Right atrium auricular region (tissue), 2 donors: ENCODE measurements around the gene NAB1. TPM values are rescaled to one million over a fixed set of nuclear protein-coding genes. Genes with fewer than 3 reads are reported as not detected.

Experiments
- DNase-seq: peaks from one replicate; pipeline ENCODE4 v3.0.0-alpha.2; 2019; ENCODE audit warnings: low spot score
- H3K27ac ChIP-seq, 2 donors: fragments of 200-600 bp; sonication (generic); 1 replicate in 1 of 2; 2 replicates in 1 of 2; pipeline ENCODE4 v1.5.1; 2016 to 2019
- H3K27me3 ChIP-seq, 2 donors: fragments of 200-600 bp; sonication (generic); one replicate each; pipeline versions ENCODE4 v1.5.1 to v1.6.0; 2017 to 2019
- H3K36me3 ChIP-seq: fragments of 200-600 bp; sonication (generic); one replicate; pipeline ENCODE4 v1.5.1; 2016
- H3K4me1 ChIP-seq, 2 donors: fragments of 200-600 bp; sonication (generic); one replicate each; pipeline versions ENCODE4 v1.5.1 to v1.6.0; 2017 to 2019
- H3K4me3 ChIP-seq, 2 donors: fragments of 200-600 bp; sonication (generic); 1 replicate in 1 of 2; 2 replicates in 1 of 2; pipeline ENCODE4 v1.5.1; 2017 to 2019; ENCODE audit warnings: mild to moderate bottlenecking in 1 of 2, moderate library complexity in 1 of 2
- H3K9me3 ChIP-seq, 2 donors: fragments of 200-600 bp; sonication (generic); one replicate each; pipeline ENCODE4 v1.5.1; 2019
- total RNA-seq, 2 donors: library from RNA; depleted of rRNA; stranded (reverse); fragments of >200 nt; gene quantifications; one replicate each; pipeline ENCODE4 v1.1.0, GENCODE V29; 2016
- TF ChIP-seq, protein P1 (sequence below), 2 donors: fragments of 200-600 bp; sonication (generic); IDR thresholded peaks; one replicate each; pipeline ENCODE4 v1.5.1; 2019; ENCODE audit warnings: antibody characterized with exemption in 2 of 2

Gene NAB1
- total RNA-seq, 2 donors from 2014 or later: 37.0 to 64.4 TPM

DNA sequence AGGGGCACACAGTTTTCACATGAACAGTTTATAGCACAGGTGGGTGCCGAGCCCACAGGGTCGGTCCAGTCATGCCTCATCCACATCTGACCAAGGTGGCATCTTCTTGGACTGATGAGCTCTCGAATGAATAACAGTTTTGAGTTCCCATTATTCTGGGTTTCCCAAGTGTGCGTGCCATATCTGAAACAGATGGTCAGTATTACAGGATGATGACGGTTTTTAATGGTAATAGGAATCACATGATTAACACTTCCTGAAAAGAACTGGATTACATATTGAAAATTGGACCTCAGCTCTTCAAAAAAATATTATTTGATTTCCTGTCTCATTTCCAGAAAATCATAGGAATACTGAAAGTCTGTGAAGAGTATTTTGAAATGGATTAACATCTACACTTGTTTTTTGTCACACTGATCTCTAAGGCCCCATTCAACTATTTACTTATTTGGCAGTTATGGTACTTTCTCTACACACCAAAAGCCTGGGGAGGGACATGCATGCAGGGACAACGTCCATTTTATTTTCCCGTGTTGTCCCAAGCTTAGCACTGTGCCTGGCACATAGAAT lies 22.2 kb upstream of the NAB1 start:
- TF ChIP-seq, protein P1, sequence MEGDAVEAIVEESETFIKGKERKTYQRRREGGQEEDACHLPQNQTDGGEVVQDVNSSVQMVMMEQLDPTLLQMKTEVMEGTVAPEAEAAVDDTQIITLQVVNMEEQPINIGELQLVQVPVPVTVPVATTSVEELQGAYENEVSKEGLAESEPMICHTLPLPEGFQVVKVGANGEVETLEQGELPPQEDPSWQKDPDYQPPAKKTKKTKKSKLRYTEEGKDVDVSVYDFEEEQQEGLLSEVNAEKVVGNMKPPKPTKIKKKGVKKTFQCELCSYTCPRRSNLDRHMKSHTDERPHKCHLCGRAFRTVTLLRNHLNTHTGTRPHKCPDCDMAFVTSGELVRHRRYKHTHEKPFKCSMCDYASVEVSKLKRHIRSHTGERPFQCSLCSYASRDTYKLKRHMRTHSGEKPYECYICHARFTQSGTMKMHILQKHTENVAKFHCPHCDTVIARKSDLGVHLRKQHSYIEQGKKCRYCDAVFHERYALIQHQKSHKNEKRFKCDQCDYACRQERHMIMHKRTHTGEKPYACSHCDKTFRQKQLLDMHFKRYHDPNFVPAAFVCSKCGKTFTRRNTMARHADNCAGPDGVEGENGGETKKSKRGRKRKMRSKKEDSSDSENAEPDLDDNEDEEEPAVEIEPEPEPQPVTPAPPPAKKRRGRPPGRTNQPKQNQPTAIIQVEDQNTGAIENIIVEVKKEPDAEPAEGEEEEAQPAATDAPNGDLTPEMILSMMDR (IDR thresholded peaks at IDR 0.05): no peak
- no peaks in the 10 kb centered on the region for H3K9me3 ChIP-seq
- H3K27me3 ChIP-seq: no peaks in the 10 kb centered on the region
- H3K4me3 ChIP-seq: no peak overlapping the region
- H3K36me3 ChIP-seq: no peaks in the 10 kb centered on the region
- no peak for DNase-seq
- peak overlapping the region; percentile 6 to 78 for H3K27ac ChIP-seq
- H3K4me1 ChIP-seq: peaks cover 0 to 11% of the 10 kb centered on the region in 2 donors

DNA sequence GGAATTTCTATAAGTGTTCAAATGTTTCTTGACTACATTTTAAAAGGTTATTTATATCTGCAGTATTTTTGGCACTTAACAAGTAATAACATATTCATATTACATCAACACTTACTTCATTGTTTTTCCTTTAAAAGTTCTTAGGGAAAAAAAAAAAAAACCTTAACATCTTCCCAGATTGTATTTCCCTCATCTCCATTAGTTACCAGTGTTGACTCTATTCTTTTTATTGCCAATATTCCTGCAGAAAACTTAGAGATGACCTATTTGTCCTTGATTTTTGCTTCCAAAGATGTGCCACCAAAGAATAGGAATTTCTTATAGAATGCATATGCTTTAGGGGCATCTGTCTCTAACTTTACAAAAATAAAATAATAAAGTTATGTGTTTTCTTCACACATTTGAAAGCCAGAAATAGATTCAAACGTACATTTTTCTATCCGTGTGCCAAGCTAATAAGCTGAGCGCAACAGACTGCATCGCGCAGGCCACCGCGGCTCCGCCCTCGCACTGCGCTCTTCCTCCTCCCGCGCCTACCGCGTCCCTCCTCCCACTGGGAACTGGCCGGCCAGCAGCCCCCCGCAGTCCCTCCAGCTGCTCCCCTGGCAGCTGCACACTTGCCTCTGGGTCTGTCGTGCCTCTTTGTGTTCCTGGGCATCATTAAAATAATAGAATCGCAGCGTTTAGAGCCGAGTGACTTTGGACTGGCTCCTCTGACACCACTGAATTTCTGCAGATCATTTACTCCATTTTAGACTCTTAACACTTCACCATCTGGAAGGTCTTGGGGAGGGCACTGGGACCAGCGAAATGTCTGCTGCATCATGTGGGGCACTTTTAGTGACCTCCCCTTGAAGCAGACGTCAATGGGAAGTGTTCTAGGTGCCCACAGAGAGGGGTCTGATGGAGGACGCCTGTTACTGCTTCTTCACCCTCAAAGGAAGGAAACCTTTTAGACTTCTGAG lies 21.2 kb upstream of the NAB1 start:
- no peaks in the 10 kb centered on the region for H3K36me3 ChIP-seq
- DNase-seq: no peak

DNA sequence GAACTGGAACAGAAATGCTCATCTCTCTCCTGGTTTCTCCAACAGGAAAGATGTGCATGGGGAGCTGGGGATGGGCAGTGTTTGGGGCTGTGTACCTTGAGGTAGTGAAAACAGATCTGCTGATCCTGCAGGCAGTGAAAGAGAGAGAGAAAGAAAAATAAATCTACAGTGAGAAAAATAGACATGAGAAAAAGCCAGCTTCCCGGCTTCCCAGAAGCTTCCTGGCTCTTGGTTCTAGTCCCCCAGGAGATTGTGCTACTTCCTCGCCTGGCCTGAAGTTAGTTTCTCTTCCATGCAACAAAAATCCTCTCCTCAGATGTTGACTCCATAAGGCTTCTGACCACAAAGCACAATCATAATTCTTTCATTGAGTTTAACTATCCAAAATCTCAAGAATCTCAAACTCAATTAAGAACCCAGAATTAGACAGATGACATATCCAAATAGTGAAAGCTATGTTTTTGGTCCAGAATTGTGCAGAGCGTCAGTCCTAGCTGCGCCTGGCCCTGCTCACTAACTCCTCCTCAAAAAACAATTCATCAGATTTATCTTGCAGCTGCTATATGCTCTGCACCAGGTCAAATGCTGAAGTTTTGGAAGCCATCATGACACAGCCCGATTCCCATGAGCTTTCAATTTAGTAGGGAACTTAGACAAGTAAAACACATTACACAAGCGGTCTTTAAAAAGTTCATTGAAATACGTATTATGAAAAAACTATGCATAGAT lies 20.1 kb upstream of the NAB1 start:
- Histone ChIP-seq H3K36me3 (no peaks in the 10 kb centered on the region), H3K27me3 (no peaks in the 10 kb centered on the region), H3K4me1 (peaks cover 0 to 11% of the 10 kb centered on the region in 2 donors), H3K27ac (peak overlapping the region; percentile 76 to 78), H3K4me3 (peak overlapping the region in 1 of 2 donors; percentile 50), H3K9me3 (no peaks in the 10 kb centered on the region)
- TF ChIP-seq, protein P1 (IDR thresholded peaks at IDR 0.05): no peak
- DNase-seq: no peak

More for the DNA sequence above, 21.2 kb upstream of the NAB1 start:
- TF ChIP-seq, protein P1 (IDR thresholded peaks at IDR 0.05): no peak
- Histone ChIP-seq H3K27me3 (no peaks in the 10 kb centered on the region), H3K27ac (peak overlapping the region; percentile 76 to 78), H3K4me3 (peak overlapping the region; percentile 44 to 50), H3K4me1 (peaks cover 0 to 11% of the 10 kb centered on the region in 2 donors), H3K9me3 (no peaks in the 10 kb centered on the region)

DNA sequence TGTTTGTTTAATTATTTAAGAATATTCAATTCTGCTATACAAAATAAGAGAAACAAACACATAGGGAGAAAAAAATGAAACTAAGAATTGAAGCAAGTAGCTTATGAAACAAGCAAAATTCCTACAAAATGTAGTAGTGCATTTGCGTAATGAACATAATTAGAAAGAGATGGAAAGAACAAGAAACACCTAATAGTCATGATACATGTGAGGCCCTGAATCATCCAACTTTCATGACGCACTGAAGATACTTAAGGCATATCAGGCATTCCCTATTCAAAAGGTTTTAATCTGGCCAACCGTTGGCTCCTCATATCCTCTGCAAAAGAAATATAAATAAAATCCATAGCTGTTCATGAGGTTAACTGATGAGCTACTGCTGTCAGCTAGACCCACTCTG lies 14.5 kb upstream of the NAB1 start:
- no peaks in the 10 kb centered on the region for H3K9me3 ChIP-seq
- no peaks in the 10 kb centered on the region for H3K27me3 ChIP-seq
- no peaks in the 10 kb centered on the region for H3K36me3 ChIP-seq
- H3K4me1 ChIP-seq: peaks cover 0 to 35% of the 10 kb centered on the region in 2 donors
- TF ChIP-seq, protein P1 (IDR thresholded peaks at IDR 0.05): no peak
- DNase-seq: no peak
- no peak overlapping the region for H3K27ac ChIP-seq
- no peak overlapping the region for H3K4me3 ChIP-seq

DNA sequence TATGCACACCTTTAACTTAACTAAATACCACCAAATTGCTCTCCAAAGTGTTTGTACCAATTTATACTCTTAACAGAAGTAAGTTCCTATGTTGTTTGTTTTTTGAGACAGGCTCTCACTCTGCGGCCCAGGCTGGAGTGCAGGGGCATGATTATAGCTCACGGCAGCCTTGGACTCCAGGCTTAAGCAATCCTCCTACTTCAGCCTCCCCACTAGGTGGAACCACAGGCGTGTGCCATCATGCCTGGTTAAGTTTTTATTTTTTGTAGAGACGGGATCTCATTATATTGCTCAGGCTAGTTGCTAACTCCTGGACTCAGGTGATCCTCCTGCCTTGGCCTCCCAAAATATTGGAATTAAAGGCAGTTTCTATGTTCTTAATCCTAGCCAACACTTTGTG lies 13.1 kb upstream of the NAB1 start:
- Histone ChIP-seq H3K9me3 (no peaks in the 10 kb centered on the region), H3K27ac (peak overlapping the region; percentile 52 to 74), H3K4me3 (no peak overlapping the region), H3K4me1 (peaks cover 0 to 36% of the 10 kb centered on the region in 2 donors), H3K36me3 (no peaks in the 10 kb centered on the region), H3K27me3 (no peaks in the 10 kb centered on the region)
- DNase-seq: no peak
- TF ChIP-seq, protein P1 (IDR thresholded peaks at IDR 0.05): no peak
